ENCODE data around the gene ERN1.
A peak's percentile ranks its signal among the peaks of the same experiment; 100 is the strongest.

The ERN1 gene

GRCh38 chr17:64129515-64129764 lies 504 bp downstream of the ERN1 start:
- no peak for DNase-seq (ENCODE audit: low read depth in 1 of 2, low spot score in 1 of 2)
- TF ChIP-seq GABPA (IDR thresholded peaks at IDR 0.05; ENCODE audit: low read depth) (no peak), POLR2AphosphoS5 (IDR thresholded peaks at IDR 0.05; ENCODE audit: low read depth) (no peak), SPI1 (IDR thresholded peaks at IDR 0.05; ENCODE audit: borderline replicate concordance, low read depth) (no peak), REST (IDR thresholded peaks at IDR 0.05; ENCODE audit: insufficient replicate concordance, low read depth) (no peak)
- TF ChIP-seq, protein P1, sequence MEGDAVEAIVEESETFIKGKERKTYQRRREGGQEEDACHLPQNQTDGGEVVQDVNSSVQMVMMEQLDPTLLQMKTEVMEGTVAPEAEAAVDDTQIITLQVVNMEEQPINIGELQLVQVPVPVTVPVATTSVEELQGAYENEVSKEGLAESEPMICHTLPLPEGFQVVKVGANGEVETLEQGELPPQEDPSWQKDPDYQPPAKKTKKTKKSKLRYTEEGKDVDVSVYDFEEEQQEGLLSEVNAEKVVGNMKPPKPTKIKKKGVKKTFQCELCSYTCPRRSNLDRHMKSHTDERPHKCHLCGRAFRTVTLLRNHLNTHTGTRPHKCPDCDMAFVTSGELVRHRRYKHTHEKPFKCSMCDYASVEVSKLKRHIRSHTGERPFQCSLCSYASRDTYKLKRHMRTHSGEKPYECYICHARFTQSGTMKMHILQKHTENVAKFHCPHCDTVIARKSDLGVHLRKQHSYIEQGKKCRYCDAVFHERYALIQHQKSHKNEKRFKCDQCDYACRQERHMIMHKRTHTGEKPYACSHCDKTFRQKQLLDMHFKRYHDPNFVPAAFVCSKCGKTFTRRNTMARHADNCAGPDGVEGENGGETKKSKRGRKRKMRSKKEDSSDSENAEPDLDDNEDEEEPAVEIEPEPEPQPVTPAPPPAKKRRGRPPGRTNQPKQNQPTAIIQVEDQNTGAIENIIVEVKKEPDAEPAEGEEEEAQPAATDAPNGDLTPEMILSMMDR (IDR thresholded peaks at IDR 0.05; ENCODE audit: insufficient read depth, low read length), result no peak
- H3K27ac ChIP-seq (replicated peaks), result peak overlapping the region; percentile 49
- peak overlapping the region; percentile 67 for H3K4me3 ChIP-seq (replicated peaks; ENCODE audit: insufficient read depth, low read length)
- H3K27me3 ChIP-seq (ENCODE audit: insufficient read depth, poor library complexity, severe bottlenecking), result no peaks in the 10 kb centered on the region

DNA sequence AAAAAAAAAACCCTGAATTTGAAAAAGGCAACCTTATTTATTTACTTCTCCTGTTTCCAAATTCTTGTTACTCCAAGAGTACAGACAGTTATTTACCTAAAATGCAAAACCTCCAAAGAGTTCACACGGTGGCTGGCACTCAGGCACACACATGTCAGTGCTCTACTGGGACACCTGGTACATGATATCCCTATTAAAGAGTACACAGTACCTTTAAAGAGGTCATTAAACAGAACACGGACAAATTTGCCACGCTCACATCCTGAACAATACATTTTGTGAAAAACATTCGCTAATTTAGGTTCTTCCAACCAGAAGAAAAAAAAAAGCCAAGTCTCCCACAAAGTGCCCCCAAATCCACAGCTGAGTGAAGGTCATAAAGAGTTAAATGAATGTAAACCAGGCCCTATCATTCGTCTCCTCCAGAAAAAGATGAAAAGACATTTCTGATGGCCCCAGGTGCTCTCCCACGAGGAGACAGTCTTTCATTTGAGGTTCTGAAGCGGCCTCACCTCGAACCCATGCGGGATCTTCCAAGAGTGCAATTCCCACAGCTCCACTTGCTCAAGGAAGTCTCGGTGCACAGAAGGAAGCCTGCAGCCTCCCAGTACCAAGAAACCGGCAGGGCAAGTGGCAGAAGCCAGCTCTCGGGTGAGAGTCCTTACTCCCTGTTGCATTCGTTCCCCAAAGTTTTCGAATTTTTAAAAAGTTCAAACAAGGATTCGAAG lies 993 bp downstream of the ERN1 start:
- Histone ChIP-seq H3K27me3 (ENCODE audit: insufficient read depth, poor library complexity, severe bottlenecking) (no peaks in the 10 kb centered on the region), H3K27ac (replicated peaks) (peak overlapping the region; percentile 49), H3K4me3 (replicated peaks; ENCODE audit: insufficient read depth, low read length) (peak overlapping the region; percentile 67)
- no peak for TF ChIP-seq POLR2AphosphoS5 (IDR thresholded peaks at IDR 0.05; ENCODE audit: low read depth)
- no peak for TF ChIP-seq REST (IDR thresholded peaks at IDR 0.05; ENCODE audit: insufficient replicate concordance, low read depth)
- no peak for TF ChIP-seq GABPA (IDR thresholded peaks at IDR 0.05; ENCODE audit: low read depth)
- TF ChIP-seq, protein P1 (IDR thresholded peaks at IDR 0.05; ENCODE audit: insufficient read depth, low read length), result no peak
- TF ChIP-seq SPI1 (IDR thresholded peaks at IDR 0.05; ENCODE audit: borderline replicate concordance, low read depth), result no peak
- DNase-seq (ENCODE audit: low read depth in 1 of 2, low spot score in 1 of 2), result peak in 1 of 2 experiments; percentile 34

DNA sequence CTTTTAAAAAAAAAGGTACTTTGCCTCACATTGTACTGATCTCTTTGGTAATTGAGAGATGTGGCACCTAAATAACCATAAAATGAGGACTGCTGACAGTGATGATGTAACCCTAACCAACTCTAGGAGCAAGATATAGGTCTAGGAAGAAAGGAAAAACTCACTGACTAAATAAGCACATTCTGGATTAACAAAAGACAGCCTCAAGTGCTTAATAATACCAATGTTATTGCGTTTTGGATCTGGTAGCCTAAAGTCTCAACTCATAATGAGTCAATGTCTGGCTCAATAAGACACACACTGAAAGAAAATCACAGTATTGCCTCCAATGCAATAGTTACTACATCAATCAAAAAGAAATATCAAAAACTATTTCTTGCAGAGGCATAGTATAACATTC lies 3.0 kb downstream of the ERN1 start:
- no peak overlapping the region for H3K27ac ChIP-seq (replicated peaks)
- DNase-seq (ENCODE audit: low read depth in 1 of 2, low spot score in 1 of 2), result no peak
- no peak overlapping the region for H3K4me3 ChIP-seq (replicated peaks; ENCODE audit: insufficient read depth, low read length)
- TF ChIP-seq, protein P1 (IDR thresholded peaks at IDR 0.05; ENCODE audit: insufficient read depth, low read length), result no peak
- TF ChIP-seq REST (IDR thresholded peaks at IDR 0.05; ENCODE audit: insufficient replicate concordance, low read depth) (no peak), POLR2AphosphoS5 (IDR thresholded peaks at IDR 0.05; ENCODE audit: low read depth) (no peak), SPI1 (IDR thresholded peaks at IDR 0.05; ENCODE audit: borderline replicate concordance, low read depth) (no peak), GABPA (IDR thresholded peaks at IDR 0.05; ENCODE audit: low read depth) (no peak)
- no peaks in the 10 kb centered on the region for H3K27me3 ChIP-seq (ENCODE audit: insufficient read depth, poor library complexity, severe bottlenecking)

Data from HL-60 (cell line).